Measurements from ENCODE around the gene RRN3.
"Not testable (repeated sequence)": the region's sequence is repeated elsewhere in the genome, so short reads cannot be mapped to it uniquely, and the experiment has no call there.

The RRN3 gene, protein sequence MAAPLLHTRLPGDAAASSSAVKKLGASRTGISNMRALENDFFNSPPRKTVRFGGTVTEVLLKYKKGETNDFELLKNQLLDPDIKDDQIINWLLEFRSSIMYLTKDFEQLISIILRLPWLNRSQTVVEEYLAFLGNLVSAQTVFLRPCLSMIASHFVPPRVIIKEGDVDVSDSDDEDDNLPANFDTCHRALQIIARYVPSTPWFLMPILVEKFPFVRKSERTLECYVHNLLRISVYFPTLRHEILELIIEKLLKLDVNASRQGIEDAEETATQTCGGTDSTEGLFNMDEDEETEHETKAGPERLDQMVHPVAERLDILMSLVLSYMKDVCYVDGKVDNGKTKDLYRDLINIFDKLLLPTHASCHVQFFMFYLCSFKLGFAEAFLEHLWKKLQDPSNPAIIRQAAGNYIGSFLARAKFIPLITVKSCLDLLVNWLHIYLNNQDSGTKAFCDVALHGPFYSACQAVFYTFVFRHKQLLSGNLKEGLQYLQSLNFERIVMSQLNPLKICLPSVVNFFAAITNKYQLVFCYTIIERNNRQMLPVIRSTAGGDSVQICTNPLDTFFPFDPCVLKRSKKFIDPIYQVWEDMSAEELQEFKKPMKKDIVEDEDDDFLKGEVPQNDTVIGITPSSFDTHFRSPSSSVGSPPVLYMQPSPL

GRCh38 chr16:15093955-15094827, at the start of gene RRN3:
TSS of gene RRN3 (minus strand) at chr16:15094272. CDS start at chr16:15094233, 39 bp downstream.
- DNase-seq (ENCODE audit: low spot score), result peak; percentile 93

DNA sequence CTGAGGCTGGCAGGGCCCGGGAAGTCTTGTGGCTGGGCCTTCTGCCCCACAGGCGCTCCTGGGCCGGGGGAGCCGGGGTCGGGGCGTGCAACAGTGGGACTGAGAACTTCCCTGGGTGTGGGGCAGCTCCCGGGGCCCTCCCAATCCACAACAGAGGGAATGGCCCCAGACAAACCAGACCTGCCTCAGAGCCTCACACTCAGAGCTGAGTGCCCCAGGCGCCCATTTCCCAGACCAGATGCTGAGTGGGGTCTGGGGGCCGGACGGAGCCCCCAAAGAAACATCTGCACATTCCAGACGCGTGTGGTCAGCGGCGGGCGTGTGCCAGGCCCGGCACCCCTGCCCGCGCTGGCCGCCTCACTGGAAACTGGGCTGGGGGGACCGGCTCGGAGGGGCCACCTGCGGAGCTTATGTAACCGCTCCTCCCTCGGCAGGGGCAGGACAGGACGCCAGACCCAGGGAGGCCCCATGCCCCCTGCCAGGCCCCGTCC, 49.6 kb upstream of the RRN3 start:
- not testable (repeated sequence) for DNase-seq (ENCODE audit: low spot score)

DNA sequence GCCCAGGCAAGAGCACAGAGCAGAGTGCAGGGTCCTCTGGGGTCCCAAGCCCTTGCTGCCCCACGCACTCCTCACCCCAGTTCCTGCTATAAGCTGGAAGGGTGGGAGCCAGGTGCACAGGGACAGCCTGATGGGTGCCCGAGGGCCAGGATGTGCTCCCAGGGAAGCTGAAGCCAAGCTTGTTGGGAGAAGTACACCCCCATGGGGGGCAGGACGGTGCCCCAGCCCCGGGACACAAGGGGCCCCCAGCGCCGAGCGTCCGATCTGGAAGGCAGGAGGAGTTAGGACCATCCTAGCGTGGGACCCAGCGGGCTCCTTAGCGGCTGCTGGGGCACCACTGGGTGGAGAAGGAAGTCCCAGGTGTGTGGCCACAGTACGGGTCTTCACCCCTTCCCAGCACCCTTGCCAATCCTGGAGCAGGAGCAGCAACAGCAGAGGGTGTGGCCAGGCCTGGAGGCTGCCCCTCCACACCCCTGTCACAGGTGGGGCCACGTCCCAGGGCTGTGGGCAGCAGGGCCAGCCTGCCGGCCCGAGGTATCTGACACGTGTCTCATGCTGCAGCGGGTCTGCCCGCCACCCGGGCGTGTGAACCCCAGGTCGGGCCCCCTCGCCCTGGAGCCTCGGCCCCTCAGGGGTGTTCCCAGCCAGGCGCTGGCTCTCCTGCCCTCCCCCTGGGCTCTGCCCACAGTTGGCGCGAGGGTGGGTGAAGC, 49.0 kb upstream of the RRN3 start:
- not testable (repeated sequence) for DNase-seq (ENCODE audit: low spot score)

- DNase-seq (ENCODE audit: low spot score), result not testable (repeated sequence)
Measured at GRCh38 chr16:15142107-15142890, 48.2 kb upstream of the RRN3 start.

DNA sequence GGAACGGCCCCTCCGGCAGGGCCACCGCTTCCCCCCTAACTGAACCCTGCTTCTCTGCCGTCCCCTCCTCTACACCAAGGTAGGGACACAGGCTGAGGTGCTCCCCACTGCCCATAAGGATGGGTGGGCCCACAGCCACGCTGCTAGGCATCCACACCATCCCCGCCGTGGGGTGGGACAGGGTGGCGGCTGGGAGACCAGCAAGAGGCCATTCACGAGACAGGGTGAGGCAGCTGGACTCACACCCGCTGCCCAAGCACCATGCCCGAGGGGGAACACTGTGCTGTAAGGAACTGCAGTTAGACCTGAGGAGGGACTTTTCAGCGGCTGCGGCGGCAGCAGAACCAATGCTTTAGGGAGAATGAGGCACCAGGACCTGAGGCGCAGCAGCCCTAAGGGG, 47.5 kb upstream of the RRN3 start:
- peak; percentile 7 for DNase-seq (ENCODE audit: low spot score)

DNA sequence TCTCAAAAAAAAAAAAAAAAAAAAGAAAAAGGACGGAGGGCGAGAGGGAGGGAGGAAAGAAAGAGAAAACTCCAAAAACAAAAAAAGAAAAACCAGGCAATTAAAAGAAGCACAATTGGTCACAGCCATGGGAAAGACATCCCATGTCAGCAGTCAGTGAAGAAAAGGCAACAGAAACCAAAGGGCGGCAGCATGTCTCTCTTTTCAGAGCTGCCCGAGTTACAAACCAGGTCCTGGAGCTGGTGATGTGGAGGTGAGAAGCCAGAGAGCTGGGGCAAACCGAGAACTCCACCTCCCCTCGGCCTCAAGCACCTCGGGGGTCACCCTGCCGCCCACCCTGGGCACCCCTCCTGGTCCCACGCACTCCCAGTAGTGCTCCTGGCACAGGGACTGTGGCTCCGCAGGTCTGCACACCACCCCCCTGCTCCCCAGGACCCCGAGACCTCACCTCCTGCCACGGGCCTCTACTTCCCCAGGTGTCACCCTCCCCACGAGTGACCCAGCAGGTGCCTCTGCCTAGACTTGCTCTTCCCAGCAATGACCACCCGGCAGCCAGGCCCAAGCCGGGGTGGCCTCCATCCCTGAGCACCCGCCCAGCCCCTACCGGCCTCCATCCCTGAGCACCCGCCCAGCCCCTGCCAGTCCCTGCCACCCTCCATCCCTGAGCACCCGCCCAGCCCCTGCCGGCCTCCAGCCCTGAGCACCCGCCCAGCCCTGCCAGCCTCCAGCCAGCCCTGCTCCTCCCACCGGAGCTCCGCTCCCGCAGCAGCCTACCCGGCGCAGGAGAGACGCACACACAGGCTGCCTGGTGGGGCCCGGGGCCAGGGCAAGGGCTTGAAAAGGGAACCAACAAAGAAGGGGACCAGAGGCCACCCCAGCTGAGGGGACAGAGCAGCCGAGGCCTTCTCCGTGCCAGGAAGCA, 46.6 kb upstream of the RRN3 start:
- DNase-seq (ENCODE audit: low spot score), result peak; percentile 32

DNA sequence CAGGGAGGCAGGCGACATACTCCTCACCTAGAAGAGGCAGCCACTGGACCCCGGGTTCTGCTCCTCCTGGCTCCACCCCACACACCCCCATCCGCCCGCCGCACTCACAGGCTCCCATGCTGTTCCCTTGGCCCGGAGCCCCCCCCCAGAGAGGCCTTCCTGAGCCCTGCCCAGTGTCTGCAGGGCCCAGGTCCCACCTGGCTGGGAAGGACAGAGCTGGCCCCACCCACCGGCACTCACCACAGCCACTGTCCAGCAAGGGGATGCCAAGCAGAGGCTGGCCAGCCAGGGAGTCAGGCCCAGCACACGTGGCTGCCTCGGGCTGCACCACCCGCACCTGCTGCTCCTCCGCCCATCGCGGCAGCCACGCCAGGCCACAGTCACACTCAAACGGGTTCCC, 43.4 kb upstream of the RRN3 start:
- DNase-seq (ENCODE audit: low spot score), result not testable (repeated sequence)

DNA sequence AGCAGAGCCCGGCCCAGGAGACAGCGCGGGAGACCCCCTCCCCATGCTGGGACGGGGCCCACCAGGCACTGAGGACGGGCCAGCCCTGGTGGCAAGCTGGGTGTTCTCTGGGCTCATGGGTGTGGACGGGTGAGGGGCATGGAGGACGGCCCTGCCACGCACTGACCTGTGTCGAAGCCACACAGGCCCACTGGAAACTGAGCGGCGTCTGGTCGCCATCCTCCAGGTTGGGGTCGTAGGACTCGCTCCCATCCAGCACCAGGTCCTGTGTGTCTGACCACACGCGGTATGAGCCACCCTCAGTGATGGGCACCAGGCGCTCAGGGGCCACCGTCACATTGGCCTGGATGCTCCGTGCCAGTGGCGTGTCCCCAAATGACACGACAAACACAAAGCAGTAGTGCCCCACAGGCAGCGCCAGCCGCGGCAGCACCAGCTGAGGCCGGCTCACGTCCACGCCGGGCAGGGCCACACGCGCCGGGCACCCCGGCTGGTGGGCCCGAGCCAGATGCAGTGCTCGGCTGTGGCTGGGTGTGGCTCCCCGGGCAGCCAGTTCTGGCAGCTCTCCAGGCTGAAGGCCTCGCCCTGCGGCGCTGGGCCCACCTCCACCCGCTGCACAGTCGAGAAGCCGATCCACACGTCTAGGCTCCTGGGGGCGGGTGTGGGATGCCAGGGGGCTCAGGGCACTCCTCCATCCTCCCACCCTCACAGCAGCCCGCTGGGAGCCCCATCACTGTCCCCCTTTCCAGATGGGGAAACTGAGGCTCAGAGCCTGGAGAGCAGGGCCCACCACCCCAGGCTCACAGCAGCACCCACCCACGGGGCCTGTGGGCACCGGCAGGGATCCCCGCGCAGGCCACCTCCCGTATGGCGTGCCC, 41.6 kb upstream of the RRN3 start:
- not testable (repeated sequence) for DNase-seq (ENCODE audit: low spot score)

GRCh38 chr16:15134752-15135482, 40.8 kb upstream of the RRN3 start:
- not testable (repeated sequence) for DNase-seq (ENCODE audit: low spot score)

GRCh38 chr16:15133554-15133953, 39.5 kb upstream of the RRN3 start:
- DNase-seq (ENCODE audit: low spot score), result not testable (repeated sequence)

DNA sequence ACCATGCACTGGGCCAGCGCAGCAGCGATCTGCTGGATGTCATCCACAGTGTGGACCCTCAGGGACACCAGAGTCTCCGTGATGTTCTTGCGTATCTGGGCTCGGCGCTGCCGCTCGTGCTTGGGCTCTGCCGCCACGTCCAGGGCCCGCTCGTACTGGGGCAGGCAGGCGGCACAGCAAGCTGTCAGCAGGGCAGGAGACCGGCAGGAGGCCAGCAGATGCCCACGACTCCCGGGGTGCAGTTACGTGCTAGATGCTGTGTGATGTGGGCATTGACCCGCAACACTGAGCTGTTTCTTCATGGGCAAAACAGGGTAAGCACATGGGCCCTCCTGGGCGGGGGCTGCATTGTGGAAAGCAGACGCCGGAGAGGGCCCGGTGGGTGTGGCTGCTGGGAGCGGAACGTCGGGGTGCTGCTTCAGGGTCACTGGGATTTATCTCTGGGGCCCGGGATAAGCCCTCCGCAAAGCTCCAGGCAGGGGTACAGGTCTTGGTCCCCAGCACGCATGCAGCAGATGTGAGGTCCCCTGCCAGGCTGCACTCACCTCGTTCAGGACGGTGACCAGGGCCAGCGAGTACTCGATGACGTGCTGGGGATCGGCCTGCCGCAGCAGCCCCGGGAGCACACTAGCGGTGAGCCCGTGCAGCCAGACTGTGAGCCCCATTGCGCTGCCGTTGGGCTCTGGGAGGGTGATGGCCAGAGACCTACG, 38.8 kb upstream of the RRN3 start:
- DNase-seq (ENCODE audit: low spot score), result not testable (repeated sequence)

- DNase-seq (ENCODE audit: low spot score), result not testable (repeated sequence)
Measured at GRCh38 chr16:15130943-15131700, 37.0 kb upstream of the RRN3 start.

GRCh38 chr16:15130256-15130932, 36.3 kb upstream of the RRN3 start:
- not testable (repeated sequence) for DNase-seq (ENCODE audit: low spot score)

GRCh38 chr16:15127641-15128425, 33.8 kb upstream of the RRN3 start:
- DNase-seq (ENCODE audit: low spot score), result not testable (repeated sequence)
